HFFc6 (cell line): ENCODE data around the gene PNPLA1. TPM values are rescaled to one million over a fixed set of nuclear protein-coding genes. Genes with fewer than 3 reads are reported as not detected.

Source experiments
- DNase-seq: peaks from one replicate; pipeline ENCODE4 v3.0.0-alpha.2; 2018
- H3K27ac Mint-ChIP-seq: 2 replicates; pipeline ENCODE4 v1.8.0; 2020; ENCODE audit warnings: mild to moderate bottlenecking, mixed read lengths
- H3K27me3 Mint-ChIP-seq: 2 replicates; pipeline ENCODE4 v1.8.0; 2021; ENCODE audit warnings: mild to moderate bottlenecking, moderate library complexity, mixed read lengths; ENCODE audit not compliant: insufficient read depth
- H3K36me3 Mint-ChIP-seq: 2 replicates; pipeline ENCODE4 v1.8.0; 2021; ENCODE audit warnings: low read depth, mixed read lengths
- H3K4me1 Mint-ChIP-seq: 2 replicates; pipeline ENCODE4 v1.8.0; 2020; ENCODE audit warnings: low read depth, mixed read lengths
- H3K4me3 Mint-ChIP-seq: 2 replicates; pipeline ENCODE4 v1.8.0; 2020; ENCODE audit warnings: mild to moderate bottlenecking, moderate library complexity, mixed read lengths
- H3K9me3 Mint-ChIP-seq: 2 replicates; pipeline ENCODE4 v1.8.0; 2020; ENCODE audit warnings: mild to moderate bottlenecking, mixed read lengths
- CTCF ChIP-seq: fragments of 200-600 bp; sonication (generic); IDR thresholded peaks from 2 replicates; pipeline ENCODE4 v1.5.0; 2021; ENCODE audit warnings: antibody characterized with exemption, mild to moderate bottlenecking
- total RNA-seq, 6 experiments: library from RNA; stranded (reverse); fragmentation: NEBNext Ultra II Directional; extraction: Animal tissue kit (Norgen Biotek cat#: 25700); gene quantifications; 2 replicates in 1 of 6; 3 replicates in 5 of 6; pipeline ENCODE4 v1.2.3, GENCODE V29; 2021

PNPLA1 gene
- total RNA-seq, 6 experiments from 2014 or later = not detected

- Mint-ChIP-seq H3K9me3 (no peaks in the 10 kb centered on the region; the same call in 1 of the 2 replicates), H3K4me3 (no peak overlapping the region), H3K27me3 (peaks cover 49% of the 10 kb centered on the region), H3K27ac (no peak overlapping the region), H3K36me3 (no peaks in the 10 kb centered on the region), H3K4me1 (peaks cover 6% of the 10 kb centered on the region; the same call in 1 of the 2 replicates)
- TF ChIP-seq CTCF = no peak
- DNase-seq = no peak
These were observed 40.0 kb downstream of the PNPLA1 start for GRCh38 chr6:36309900-36310299.

GRCh38 chr6:36312854-36313648 lies 43.2 kb downstream of the PNPLA1 start:
- TF ChIP-seq CTCF = no peak
- Mint-ChIP-seq H3K9me3 (no peaks in the 10 kb centered on the region; the same call in 1 of the 2 replicates), H3K36me3 (no peaks in the 10 kb centered on the region), H3K27ac (no peak overlapping the region), H3K4me1 (peaks cover 6% of the 10 kb centered on the region; the same call in 1 of the 2 replicates), H3K27me3 (peaks cover 61% of the 10 kb centered on the region), H3K4me3 (no peak overlapping the region)
- DNase-seq = no peak

- Mint-ChIP-seq H3K27ac (no peak overlapping the region), H3K36me3 (no peaks in the 10 kb centered on the region), H3K9me3 (no peaks in the 10 kb centered on the region; the same call in 1 of the 2 replicates), H3K4me3 (no peak overlapping the region), H3K4me1 (peaks cover 6% of the 10 kb centered on the region; the same call in 1 of the 2 replicates), H3K27me3 (peaks cover 62% of the 10 kb centered on the region)
- no peak for TF ChIP-seq CTCF
- DNase-seq = no peak
These were observed 43.7 kb downstream of the PNPLA1 start for GRCh38 chr6:36313649-36313936.

GRCh38 chr6:36314221-36315014 lies 44.6 kb downstream of the PNPLA1 start:
- Mint-ChIP-seq H3K9me3 (no peaks in the 10 kb centered on the region; the same call in 1 of the 2 replicates), H3K36me3 (no peaks in the 10 kb centered on the region), H3K4me3 (no peak overlapping the region), H3K4me1 (peaks cover 6% of the 10 kb centered on the region; the same call in 1 of the 2 replicates), H3K27me3 (peaks cover 57% of the 10 kb centered on the region), H3K27ac (no peak overlapping the region)
- no peak for DNase-seq
- TF ChIP-seq CTCF = no peak

- Mint-ChIP-seq H3K36me3 (no peaks in the 10 kb centered on the region), H3K27me3 (peaks cover 54% of the 10 kb centered on the region), H3K4me1 (peaks cover 6% of the 10 kb centered on the region; the same call in 1 of the 2 replicates), H3K9me3 (no peaks in the 10 kb centered on the region), H3K27ac (no peak overlapping the region), H3K4me3 (no peak overlapping the region)
- no peak for DNase-seq
- TF ChIP-seq CTCF = no peak
These were observed 46.1 kb downstream of the PNPLA1 start for GRCh38 chr6:36315921-36316320.
